H1 (cell line): Measurements from ENCODE around the gene SUPT4H1. TPM values are rescaled to one million over a fixed set of nuclear protein-coding genes. Genes with fewer than 3 reads are reported as not detected.

Source experiments
- EP300 ChIP-seq, 2 experiments: IDR thresholded peaks; 1 replicate in 1 of 2; 2 replicates in 1 of 2; pipeline ENCODE4 v1.6.1; 2011 to 2012; ENCODE audit warnings: low read depth in 2 of 2, low read length in 2 of 2, mild to moderate bottlenecking in 2 of 2, borderline replicate concordance in 1 of 2, inconsistent platforms in 1 of 2, moderate library complexity in 1 of 2
- EZH2 ChIP-seq: fragments of 200-600 bp; sonication (generic); IDR thresholded peaks from 2 replicates; pipeline ENCODE4 v1.7.1; 2012; ENCODE audit warnings: low read depth, mild to moderate bottlenecking, moderate library complexity, low read length, inconsistent platforms; ENCODE audit not compliant: severe bottlenecking
- POLR2AphosphoS5 ChIP-seq: IDR thresholded peaks from 2 replicates; pipeline ENCODE4 v1.6.1; 2011; ENCODE audit warnings: low read depth, low read length
- RXRA ChIP-seq: IDR thresholded peaks from 2 replicates; pipeline ENCODE4 v1.6.1; 2011; ENCODE audit warnings: low read depth, mild to moderate bottlenecking, low read length, moderate library complexity; ENCODE audit not compliant: insufficient read depth
- SP2 ChIP-seq: IDR thresholded peaks from 2 replicates; pipeline ENCODE4 v1.6.1; 2012; ENCODE audit warnings: mild to moderate bottlenecking, low read length, inconsistent platforms
- polyA plus RNA-seq, 7 experiments: library from polyadenylated mRNA; depleted of rRNA in 3 of 7; stranded (reverse) in 5 of 7; unstranded in 2 of 7; fragments of >200 nt in 5 of 7; fragments of 200-250 nt in 2 of 7; gene quantifications; 1 replicate in 5 of 7; 2 replicates in 1 of 7; 4 replicates in 1 of 7; pipeline versions ENCODE4 v1.2.1 to v1.2.3, GENCODE V29; 2011 to 2013; ENCODE audit warnings: missing spikeins in 2 of 7, mixed read lengths in 2 of 7
- total RNA-seq: library from RNA; stranded (reverse); fragmentation: NEBNext Ultra II Directional; extraction: Animal tissue kit (Norgen Biotek cat#: 25700); gene quantifications from 2 replicates; pipeline ENCODE4 v1.2.1, GENCODE V29; 2021

The SUPT4H1 gene
- total and polyA plus RNA-seq, 2 of the 8 experiments (the other 6 are each of a cell fraction or from before 2014, with no cell fraction given), result 112 to 143 TPM

- TF ChIP-seq EP300 (IDR thresholded peaks at IDR 0.05; ENCODE audit: borderline replicate concordance in 1 of 2, low read depth in 2 of 2, low read length in 2 of 2) (no peak), EZH2 (no peak), POLR2AphosphoS5 (no peak), SP2 (no peak), RXRA (no peak)
Observed at GRCh38 chr17:58351182-58351581, 819 bp downstream of the SUPT4H1 start (continued).
